OCI-LY7 (cell line): Measurements from ENCODE around the gene ATP6V1D. TPM values are rescaled to one million over a fixed set of nuclear protein-coding genes. Genes with fewer than 3 reads are reported as not detected.

Source experiments
- BruUV-seq: library from RNA; stranded (reverse); fragments of 400-500 nt; replicated peaks from 2 replicates; lab custom pipeline; 2021; lab: Mats Ljungman, UMichigan
- CTCF ChIA-PET: fragments of 300-600 bp; sonication (Branson Sonifier 250); formaldehyde crosslinking; loops from one replicate; lab custom pipeline; 2022; ENCODE audit warnings: antibody characterized with exemption; ENCODE audit not compliant: unreplicated experiment; lab: Charles Lee
- POLR2A ChIA-PET: fragments of 300-600 bp; sonication (Branson Sonifier 250); formaldehyde crosslinking; loops from one replicate; lab custom pipeline; 2022; ENCODE audit warnings: antibody characterized with exemption; lab: Charles Lee
- DNase-seq: peaks from one replicate; pipeline ENCODE4 v3.0.0-alpha.2; 2015; ENCODE audit warnings: low spot score
- H2AFZ ChIP-seq: fragments of 200-600 bp; sonication (generic), shearing (Covaris generic); 2 replicates; pipeline ENCODE4 v1.6.1; 2014; ENCODE audit warnings: mild to moderate bottlenecking, antibody characterized with exemption, low read length, moderate library complexity
- H3K27ac ChIP-seq: fragments of 200-600 bp; sonication (generic); 2 replicates; pipeline ENCODE4 v1.5.1; 2014; ENCODE audit warnings: mixed run types, low read depth, mild to moderate bottlenecking, moderate library complexity, low read length, inconsistent platforms; ENCODE audit not compliant: poor library complexity, severe bottlenecking
- H3K36me3 ChIP-seq: fragments of 200-600 bp; sonication (generic); 2 replicates; pipeline ENCODE4 v1.6.1; 2014; ENCODE audit warnings: mild to moderate bottlenecking, antibody characterized with exemption, low read length, moderate library complexity, mixed read lengths; ENCODE audit not compliant: insufficient read depth
- H3K4me1 ChIP-seq: fragments of 200-600 bp; sonication (generic); 2 replicates; pipeline ENCODE4 v1.5.1; 2014; ENCODE audit warnings: mild to moderate bottlenecking, low read length; ENCODE audit not compliant: insufficient read depth, poor library complexity, severe bottlenecking
- H3K4me2 ChIP-seq: fragments of 200-600 bp; sonication (generic); 2 replicates; pipeline ENCODE4 v1.6.1; 2014; ENCODE audit warnings: mild to moderate bottlenecking, low read length
- H3K4me3 ChIP-seq: fragments of 200-600 bp; sonication (generic); 2 replicates; pipeline ENCODE4 v1.5.1; 2014; ENCODE audit warnings: mild to moderate bottlenecking, low read depth, low read length; ENCODE audit not compliant: poor library complexity, severe bottlenecking
- H3K79me2 ChIP-seq: fragments of 200-600 bp; sonication (generic); 2 replicates; pipeline ENCODE4 v1.6.1; 2016; ENCODE audit warnings: low read depth, mild to moderate bottlenecking, low read length, moderate library complexity, mixed read lengths; ENCODE audit not compliant: insufficient read depth
- H3K9me2 ChIP-seq: fragments of 200-600 bp; sonication (generic); 2 replicates; pipeline ENCODE4 v1.6.1; 2016; ENCODE audit warnings: mild to moderate bottlenecking, low read length, mixed read lengths; ENCODE audit not compliant: insufficient read depth
- H3K9me3 ChIP-seq: fragments of 200-600 bp; sonication (generic); 2 replicates; pipeline ENCODE4 v1.6.1; 2014; ENCODE audit warnings: mild to moderate bottlenecking, mixed run types, low read length, mixed read lengths
- H4K20me1 ChIP-seq: fragments of 200-600 bp; sonication (generic); 2 replicates; pipeline ENCODE4 v1.6.1; 2014; ENCODE audit warnings: mild to moderate bottlenecking, antibody characterized with exemption, low read length, moderate library complexity, mixed read lengths; ENCODE audit not compliant: insufficient read depth
- EZH2phosphoT487 ChIP-seq: fragments of 200-600 bp; sonication (generic); IDR thresholded peaks from 2 replicates; pipeline ENCODE4 v1.6.1; 2018; ENCODE audit warnings: low read depth, borderline replicate concordance, mild to moderate bottlenecking, mixed run types, antibody characterized with exemption, low read length, moderate library complexity, mixed read lengths
- intact Hi-C: fragments of 100-400 bp; cut with micrococcal nuclease; formaldehyde crosslinking; loops from one replicate; pipeline ENCODE4 v1.10.0; 2022; ENCODE audit not compliant: unreplicated experiment
- total RNA-seq, 2 experiments: library from RNA; depleted of rRNA in 1 of 2; stranded (reverse); fragments of >200 nt in 1 of 2; shearing (Covaris generic) in 1 of 2; gene quantifications; 2 replicates each; pipeline ENCODE4 v1.2.3, GENCODE V29; 2014 to 2022
- TF ChIP-seq, protein P1 (sequence below): fragments of 200-600 bp; sonication (generic); conservative IDR thresholded peaks from 2 replicates; pipeline ENCODE4 v1.5.1; 2014; ENCODE audit warnings: mild to moderate bottlenecking, antibody characterized with exemption, low read length, moderate library complexity, mixed read lengths

The ATP6V1D gene
- total RNA-seq, 2 experiments from 2014 or later, result 33.5 to 39.0 TPM

DNA sequence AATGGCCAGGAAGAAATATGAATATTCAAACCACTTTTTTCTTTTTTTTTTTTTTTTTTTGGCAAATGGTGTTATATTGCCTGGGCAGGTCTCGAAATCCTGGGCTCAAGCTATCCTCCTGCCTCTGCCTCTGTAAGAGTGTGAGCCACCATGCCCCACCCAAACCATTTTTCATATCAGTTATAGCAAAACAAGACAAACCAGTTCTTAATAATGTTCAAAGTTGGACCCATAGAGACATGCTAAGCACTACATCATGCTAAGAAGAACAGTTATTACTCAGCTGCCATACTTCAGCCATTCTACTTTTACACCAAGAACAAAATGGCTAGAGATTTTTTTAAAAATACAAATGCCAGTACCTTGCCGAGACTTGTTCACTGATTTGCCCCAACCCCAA lies 26.0 kb upstream of the ATP6V1D start:
- BruUV-seq, result no TSS peak
- Histone ChIP-seq H4K20me1 (0 out of 2 replicates have a peak, but pooled peaks cover 3% of the 10 kb centered on the region), H3K4me3 (no peak overlapping the region), H3K4me1 (no peaks in the 10 kb centered on the region), H2AFZ (no peak overlapping the region), H3K9me3 (no peaks in the 10 kb centered on the region), H3K27ac (no peak overlapping the region), H3K36me3 (peaks cover 78% of the 10 kb centered on the region), H3K4me2 (no peak overlapping the region), H3K9me2 (no peaks in the 10 kb centered on the region), H3K79me2 (no peaks in the 10 kb centered on the region)
- no peak for DNase-seq
- POLR2A ChIA-PET, result interaction anchor here (0.9 kb wide), 1 partner anchor 16 kb away, joined by 4 read pairs; no protein-coding TSS in a partner anchor
- intact Hi-C loops, result no loop called here
- TF ChIP-seq EZH2phosphoT487, result no peak
- TF ChIP-seq, protein P1, sequence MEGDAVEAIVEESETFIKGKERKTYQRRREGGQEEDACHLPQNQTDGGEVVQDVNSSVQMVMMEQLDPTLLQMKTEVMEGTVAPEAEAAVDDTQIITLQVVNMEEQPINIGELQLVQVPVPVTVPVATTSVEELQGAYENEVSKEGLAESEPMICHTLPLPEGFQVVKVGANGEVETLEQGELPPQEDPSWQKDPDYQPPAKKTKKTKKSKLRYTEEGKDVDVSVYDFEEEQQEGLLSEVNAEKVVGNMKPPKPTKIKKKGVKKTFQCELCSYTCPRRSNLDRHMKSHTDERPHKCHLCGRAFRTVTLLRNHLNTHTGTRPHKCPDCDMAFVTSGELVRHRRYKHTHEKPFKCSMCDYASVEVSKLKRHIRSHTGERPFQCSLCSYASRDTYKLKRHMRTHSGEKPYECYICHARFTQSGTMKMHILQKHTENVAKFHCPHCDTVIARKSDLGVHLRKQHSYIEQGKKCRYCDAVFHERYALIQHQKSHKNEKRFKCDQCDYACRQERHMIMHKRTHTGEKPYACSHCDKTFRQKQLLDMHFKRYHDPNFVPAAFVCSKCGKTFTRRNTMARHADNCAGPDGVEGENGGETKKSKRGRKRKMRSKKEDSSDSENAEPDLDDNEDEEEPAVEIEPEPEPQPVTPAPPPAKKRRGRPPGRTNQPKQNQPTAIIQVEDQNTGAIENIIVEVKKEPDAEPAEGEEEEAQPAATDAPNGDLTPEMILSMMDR, result no peak
- CTCF ChIA-PET, result no interaction called here

DNA sequence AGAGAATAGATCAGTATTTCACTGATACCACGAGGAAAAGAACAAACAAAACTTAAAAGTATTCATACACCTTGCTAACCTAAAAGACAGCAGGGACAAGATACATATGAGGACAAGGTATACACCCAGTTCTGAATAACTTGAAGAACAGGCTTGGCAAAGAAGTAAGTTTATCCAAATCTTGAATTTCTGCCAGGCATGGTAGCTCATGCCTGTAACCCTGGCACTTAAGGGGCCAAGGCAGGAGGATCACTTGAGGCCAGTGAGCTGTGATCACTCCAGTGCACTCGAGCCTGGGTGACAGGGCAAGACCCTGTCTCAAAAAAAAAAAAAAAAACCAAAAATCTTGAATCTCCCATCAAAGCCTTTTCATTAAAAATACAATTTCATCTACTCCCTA lies 25.5 kb upstream of the ATP6V1D start:
- H3K4me1 ChIP-seq, result no peaks in the 10 kb centered on the region
- no peaks in the 10 kb centered on the region for H3K79me2 ChIP-seq
- ChIA-PET POLR2A (interaction anchor here (0.6 kb wide), 1 partner anchor 13 kb away, joined by 4 read pairs; no protein-coding TSS in a partner anchor), CTCF (no interaction called here)
- no peak for DNase-seq
- H3K27ac ChIP-seq, result no peak overlapping the region
- no peaks in the 10 kb centered on the region for H3K9me2 ChIP-seq
- no peak overlapping the region for H3K4me2 ChIP-seq
- H3K9me3 ChIP-seq, result no peaks in the 10 kb centered on the region
- no TSS peak for BruUV-seq
- no peak overlapping the region for H3K4me3 ChIP-seq
- intact Hi-C loops, result no loop called here
- no peak for TF ChIP-seq EZH2phosphoT487
- H3K36me3 ChIP-seq, result peaks cover 83% of the 10 kb centered on the region
- H2AFZ ChIP-seq, result no peak overlapping the region
- 0 out of 2 replicates have a peak, but pooled peaks cover 3% of the 10 kb centered on the region for H4K20me1 ChIP-seq

DNA sequence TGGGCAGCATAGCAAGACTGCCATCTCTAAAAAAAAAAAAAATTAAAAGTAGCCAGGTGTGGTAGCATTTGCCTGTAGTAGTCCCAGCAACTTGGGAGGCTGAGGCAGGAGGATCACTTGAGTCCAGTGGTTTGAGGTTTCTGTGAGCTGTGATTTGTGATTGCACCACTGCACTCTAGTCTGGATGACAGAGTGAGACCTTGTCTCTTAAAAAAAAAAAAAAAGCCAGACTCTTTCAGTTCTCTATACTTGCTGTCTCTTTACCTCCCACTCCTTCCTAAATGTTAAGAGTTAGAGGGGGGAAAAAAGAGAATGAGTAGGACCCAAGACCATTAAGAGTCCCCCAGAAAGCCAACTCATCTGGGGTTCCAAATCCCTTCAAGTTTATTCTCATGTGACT lies 18.3 kb upstream of the ATP6V1D start:
- peaks cover 98% of the 10 kb centered on the region for H3K36me3 ChIP-seq
- H3K9me3 ChIP-seq, result no peaks in the 10 kb centered on the region
- H2AFZ ChIP-seq, result no peak overlapping the region
- ChIA-PET CTCF (no interaction called here), POLR2A (interaction anchor here (0.7 kb wide), 1 partner anchor 26 kb away, joined by 5 read pairs; no protein-coding TSS in a partner anchor)
- intact Hi-C loops, result no loop called here
- no peaks in the 10 kb centered on the region for H3K9me2 ChIP-seq
- no peak for DNase-seq
- H4K20me1 ChIP-seq, result no peaks in the 10 kb centered on the region; the same call in 1 of the 2 replicates
- H3K79me2 ChIP-seq, result peaks cover 26% of the 10 kb centered on the region; the same call in 1 of the 2 replicates
- no peak overlapping the region for H3K27ac ChIP-seq
- no peak overlapping the region for H3K4me3 ChIP-seq
- no TSS peak for BruUV-seq
- H3K4me2 ChIP-seq, result no peak overlapping the region
- no peaks in the 10 kb centered on the region for H3K4me1 ChIP-seq
- TF ChIP-seq, protein P1, result no peak
- no peak for TF ChIP-seq EZH2phosphoT487
